Measurements from ENCODE around the gene STARD6. TPM values are rescaled to one million over a fixed set of nuclear protein-coding genes. Genes with fewer than 3 reads are reported as not detected.

Gene STARD6
- total and polyA plus RNA-seq, 2 donors from 2014 or later: 0.19 TPM; not detected in 1

- TF ChIP-seq CTCF (IDR thresholded peaks at IDR 0.05; ENCODE audit: borderline replicate concordance, extremely low read depth, insufficient read depth): no peak
- Histone ChIP-seq H3K4me3 (ENCODE audit: low read length in 3 of 3) (no peak overlapping the region), H3K9ac (ENCODE audit: low read length in 3 of 3) (no peak overlapping the region), H3K27me3 (ENCODE audit: control insufficient read depth, insufficient read depth, low read length) (no peaks in the 10 kb centered on the region), H3K27ac (ENCODE audit: low read depth in 2 of 2, low read length in 2 of 2) (no peak overlapping the region), H3K36me3 (ENCODE audit: control insufficient read depth in 2 of 3, insufficient read depth in 3 of 3, low read length in 3 of 3) (peaks cover 3 to 17% (median 9%) of the 10 kb centered on the region in 3 donors), H3K9me3 (ENCODE audit: control insufficient read depth in 2 of 3, insufficient read depth in 1 of 3, low read length in 3 of 3) (peaks cover 0 to 3% (median 0%) of the 10 kb centered on the region in 3 donors), H3K4me1 (ENCODE audit: control insufficient read depth in 2 of 3, insufficient read depth in 2 of 3, low read depth in 1 of 3, low read length in 3 of 3) (peaks cover 0 to 6% (median 0%) of the 10 kb centered on the region in 3 donors)
- FAIRE-seq (no peak), DNase-seq (no peak)
- intact Hi-C loops (cut with DNase I): no loop called here
Observed at GRCh38 chr18:54284535-54284934, 73.1 kb downstream of the STARD6 start.

- no peak overlapping the region for H3K4me3 ChIP-seq (ENCODE audit: low read length in 3 of 3)
- H3K27ac ChIP-seq (ENCODE audit: low read depth in 2 of 2, low read length in 2 of 2): peak overlapping the region; percentile 55 to 60
- H3K9ac ChIP-seq (ENCODE audit: low read length in 3 of 3): no peak overlapping the region
- peaks cover 0 to 6% (median 0%) of the 10 kb centered on the region in 3 donors for H3K4me1 ChIP-seq (ENCODE audit: control insufficient read depth in 2 of 3, insufficient read depth in 2 of 3, low read depth in 1 of 3, low read length in 3 of 3)
- TF ChIP-seq CTCF (IDR thresholded peaks at IDR 0.05; ENCODE audit: borderline replicate concordance, extremely low read depth, insufficient read depth): no peak
- peak in 2 of 5 donors; percentile 30 to 60 for DNase-seq
- no peaks in the 10 kb centered on the region for H3K27me3 ChIP-seq (ENCODE audit: control insufficient read depth, insufficient read depth, low read length)
- peaks cover 3 to 13% (median 3%) of the 10 kb centered on the region in 3 donors for H3K36me3 ChIP-seq (ENCODE audit: control insufficient read depth in 2 of 3, insufficient read depth in 3 of 3, low read length in 3 of 3)
- peaks cover 0 to 3% (median 0%) of the 10 kb centered on the region in 3 donors for H3K9me3 ChIP-seq (ENCODE audit: control insufficient read depth in 2 of 3, insufficient read depth in 1 of 3, low read length in 3 of 3)
- intact Hi-C loops (cut with DNase I): no loop called here
- FAIRE-seq: no peak
Observed at GRCh38 chr18:54280220-54280569, 77.5 kb downstream of the STARD6 start.

DNA sequence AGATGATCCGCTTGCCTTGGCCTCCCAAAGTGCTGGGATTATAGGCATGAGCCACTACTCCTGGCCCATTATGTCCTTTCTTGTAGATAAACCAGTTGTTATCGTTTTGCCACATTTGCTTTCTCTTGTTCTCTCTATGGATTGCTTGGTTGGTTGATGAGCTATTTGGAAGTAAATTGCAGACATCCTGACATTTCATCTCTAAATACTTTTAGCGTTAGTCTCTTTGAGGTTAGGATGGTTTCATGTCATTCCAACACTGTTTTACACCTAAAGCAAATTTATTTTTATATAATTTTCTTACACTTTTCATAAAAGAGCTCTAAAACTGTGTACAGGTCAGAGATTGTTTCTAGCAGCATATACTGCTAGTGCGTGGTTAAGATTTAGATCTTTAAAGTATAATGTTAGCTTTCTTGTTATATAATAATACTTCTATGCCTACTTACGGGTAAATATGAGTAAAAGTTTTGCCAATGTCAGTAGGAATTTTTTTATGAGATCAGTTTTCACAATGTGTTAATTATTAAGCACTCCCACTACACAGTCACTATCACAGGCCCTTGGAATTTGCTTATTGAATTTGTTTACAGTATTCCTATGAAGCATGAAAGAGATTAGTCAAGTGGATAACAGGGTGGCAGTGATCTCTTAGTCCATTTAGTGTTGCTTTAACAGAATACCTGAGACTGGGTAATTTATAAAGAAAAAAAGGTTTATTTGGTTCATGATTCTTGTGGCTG, 78.0 kb downstream of the STARD6 start:
- intact Hi-C loops (cut with DNase I): no loop called here
- Histone ChIP-seq H3K9me3 (ENCODE audit: control insufficient read depth in 2 of 3, insufficient read depth in 1 of 3, low read length in 3 of 3) (peaks cover 0 to 3% (median 0%) of the 10 kb centered on the region in 3 donors), H3K4me1 (ENCODE audit: control insufficient read depth in 2 of 3, insufficient read depth in 2 of 3, low read depth in 1 of 3, low read length in 3 of 3) (peaks cover 0 to 6% (median 0%) of the 10 kb centered on the region in 3 donors), H3K27me3 (ENCODE audit: control insufficient read depth, insufficient read depth, low read length) (no peaks in the 10 kb centered on the region), H3K4me3 (ENCODE audit: low read length in 3 of 3) (no peak overlapping the region), H3K9ac (ENCODE audit: low read length in 3 of 3) (no peak overlapping the region), H3K36me3 (ENCODE audit: control insufficient read depth in 2 of 3, insufficient read depth in 3 of 3, low read length in 3 of 3) (peaks cover 3 to 13% (median 3%) of the 10 kb centered on the region in 3 donors), H3K27ac (ENCODE audit: low read depth in 2 of 2, low read length in 2 of 2) (peak overlapping the region; percentile 55 to 60)
- peak; percentile 82 for FAIRE-seq
- no peak for TF ChIP-seq CTCF (IDR thresholded peaks at IDR 0.05; ENCODE audit: borderline replicate concordance, extremely low read depth, insufficient read depth)
- peak in 2 of 5 donors; percentile 65 to 74 for DNase-seq

Measured in kidney (tissue), 14 donors.